GM18508 (cell line): ENCODE measurements around the gene TIMM50.
"Not testable (repeated sequence)": the region's sequence is repeated elsewhere in the genome, so short reads cannot be mapped to it uniquely, and the experiment has no call there.

ENCODE experiments used
- ATAC-seq: cut with Tn5 transposase; IDR thresholded peaks from one replicate; pipeline ENCODE4 v1.9.1; 2021; ENCODE audit warnings: moderate number of reproducible peaks; ENCODE audit not compliant: insufficient read depth, unreplicated experiment

Gene TIMM50

DNA sequence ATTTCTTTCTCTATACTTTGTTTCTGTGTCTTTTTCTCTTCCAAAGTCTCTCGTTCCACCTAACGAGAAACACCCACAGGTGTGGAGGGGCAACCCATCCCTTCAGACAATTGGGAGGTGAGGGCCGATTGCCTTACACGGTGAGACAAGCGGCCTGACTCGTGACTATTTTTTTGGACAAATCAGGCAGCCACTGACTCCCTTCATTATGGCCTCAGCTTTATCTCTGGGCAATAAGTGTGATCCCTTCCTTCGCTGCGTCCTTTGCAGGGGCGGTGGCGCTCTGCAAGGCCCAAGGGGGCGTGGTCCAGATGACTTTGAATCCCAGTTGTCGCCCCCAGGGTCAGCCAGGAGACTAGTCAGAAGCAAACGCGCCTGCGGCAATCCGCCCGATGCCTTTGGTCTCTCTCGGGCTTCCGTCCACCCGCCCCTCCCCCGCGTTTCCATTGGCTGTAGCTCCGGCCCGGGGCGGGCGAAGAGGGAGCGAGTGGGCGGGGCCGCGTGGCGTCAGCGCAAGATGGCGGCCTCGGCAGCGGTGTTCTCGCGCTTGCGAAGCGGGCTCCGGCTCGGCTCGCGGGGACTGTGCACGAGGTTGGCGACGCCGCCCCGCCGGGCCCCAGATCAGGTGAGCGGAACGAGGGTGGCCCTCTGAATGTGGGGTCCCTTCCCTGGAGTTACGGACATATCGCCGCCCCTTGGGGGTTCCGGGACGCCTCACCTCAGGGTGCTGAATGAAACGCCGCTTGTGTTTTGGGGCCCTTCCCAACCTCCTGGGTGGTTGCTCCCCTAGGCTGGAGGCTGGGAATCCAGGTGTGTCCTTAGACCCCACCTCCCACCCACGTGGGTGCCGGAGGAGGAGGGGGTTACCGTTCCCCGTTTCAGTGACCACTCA is at the start of gene TIMM50:
TSS of gene TIMM50 (plus strand) at position 502 of the 892 bp plus-strand sequence. CDS start at position 518, 16 bp downstream.
- no peak for ATAC-seq

- no peak for ATAC-seq
Measured at GRCh38 chr19:39432677-39433025, 48.0 kb upstream of the TIMM50 start.

- ATAC-seq, result no peak
Measured at GRCh38 chr19:39433480-39434079, 47.1 kb upstream of the TIMM50 start.

GRCh38 chr19:39434123-39435076 is 46.2 kb upstream of the TIMM50 start:
- no peak for ATAC-seq

DNA sequence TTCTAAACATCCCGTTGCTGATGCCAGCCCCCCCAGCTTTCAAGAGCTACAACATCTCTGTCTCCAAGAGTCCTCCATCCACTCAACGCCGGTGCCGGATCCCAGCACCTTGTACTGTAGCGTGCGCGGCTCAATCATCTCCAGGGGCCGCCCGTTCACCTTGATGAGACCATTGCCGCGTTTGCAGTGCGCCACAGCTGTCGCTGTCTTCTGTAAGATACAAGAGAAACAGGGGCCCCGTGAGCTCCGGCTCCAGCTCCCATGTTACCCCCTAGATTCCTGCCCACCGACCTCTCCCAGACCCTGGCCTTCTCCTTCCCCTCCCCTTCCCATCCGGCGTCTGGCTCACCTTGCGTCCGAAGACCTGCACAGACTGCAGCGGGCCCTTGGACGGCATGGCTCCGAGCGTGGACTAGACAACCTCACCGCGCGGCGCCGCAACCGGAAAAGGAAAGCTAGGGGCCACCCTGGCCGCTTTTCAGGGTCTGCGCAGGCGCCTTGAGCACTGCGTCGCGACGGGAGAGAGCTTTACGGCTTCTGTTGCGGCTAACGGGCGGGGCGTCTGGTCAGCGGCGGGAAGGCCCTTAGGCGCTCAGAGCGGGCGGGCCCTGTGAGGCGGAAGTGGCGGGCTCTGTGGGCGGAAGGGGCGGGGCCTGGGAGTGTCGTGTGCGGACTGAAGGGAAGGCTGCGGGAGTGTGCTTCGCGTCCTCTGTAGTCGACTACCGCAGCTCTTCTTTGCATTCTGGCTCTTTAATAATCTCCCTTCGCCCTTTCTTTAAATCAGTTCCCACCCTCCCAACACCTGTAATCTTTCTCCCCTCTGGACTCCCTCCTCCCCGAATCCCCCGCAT is 44.9 kb upstream of the TIMM50 start, which contains the start of gene RPS16:
TSS of gene RPS16 (minus strand) at position 451 of the 851 bp plus-strand sequence. CDS start at position 397, 54 bp downstream.
- peak; percentile 40 for ATAC-seq

DNA sequence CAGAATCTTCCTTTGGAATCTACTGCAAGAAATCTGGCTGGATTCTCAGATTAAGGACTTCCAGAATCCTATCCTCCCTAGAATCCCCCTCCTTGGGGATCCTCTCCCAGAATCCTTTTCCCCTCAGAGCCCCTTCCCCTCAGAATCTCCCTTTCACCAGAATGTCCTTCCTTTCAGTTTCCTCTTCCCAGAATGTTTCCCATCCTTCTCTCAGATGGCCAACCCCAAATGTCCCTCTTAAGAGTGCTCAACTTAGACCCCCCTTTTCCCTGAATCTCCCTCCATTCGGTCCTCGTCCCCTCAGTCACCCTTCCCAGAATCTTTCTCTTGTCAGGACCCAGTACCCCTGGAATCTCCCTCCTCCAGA is 44.3 kb upstream of the TIMM50 start:
- ATAC-seq, result peak; percentile 11

DNA sequence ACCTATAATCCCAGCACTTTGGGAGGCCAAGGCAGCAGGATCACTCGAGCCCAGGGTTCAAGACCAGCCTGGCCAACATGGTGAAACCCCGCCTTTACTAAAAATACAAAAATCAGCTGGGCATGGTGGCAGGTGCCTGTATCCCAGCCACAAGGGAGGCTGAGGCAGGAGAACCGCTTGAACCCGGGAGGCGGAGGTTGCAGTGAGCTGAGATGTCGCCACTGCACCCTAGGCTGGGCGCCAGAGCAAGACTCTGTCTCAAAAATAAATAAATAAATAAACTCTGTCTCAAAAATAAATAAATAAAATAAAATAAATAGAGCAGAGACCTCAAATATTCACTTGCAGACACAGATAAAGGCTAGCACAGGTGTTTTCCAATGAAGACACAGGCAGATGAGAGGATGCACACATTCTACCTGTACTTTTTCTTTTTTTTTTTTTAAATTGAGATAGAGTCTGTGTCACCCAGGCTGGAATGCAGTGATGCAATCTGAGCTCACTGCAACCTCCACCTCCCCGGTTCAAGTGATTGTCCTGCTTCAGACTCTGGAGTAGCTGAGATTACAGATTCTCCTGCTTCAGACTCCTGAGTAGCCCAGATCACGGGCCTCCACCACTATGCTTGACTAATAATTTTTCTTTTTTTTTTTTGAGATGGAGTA is 42.2 kb upstream of the TIMM50 start:
- ATAC-seq, result no peak

GRCh38 chr19:39444598-39445195 is 35.9 kb upstream of the TIMM50 start:
- no peak for ATAC-seq

DNA sequence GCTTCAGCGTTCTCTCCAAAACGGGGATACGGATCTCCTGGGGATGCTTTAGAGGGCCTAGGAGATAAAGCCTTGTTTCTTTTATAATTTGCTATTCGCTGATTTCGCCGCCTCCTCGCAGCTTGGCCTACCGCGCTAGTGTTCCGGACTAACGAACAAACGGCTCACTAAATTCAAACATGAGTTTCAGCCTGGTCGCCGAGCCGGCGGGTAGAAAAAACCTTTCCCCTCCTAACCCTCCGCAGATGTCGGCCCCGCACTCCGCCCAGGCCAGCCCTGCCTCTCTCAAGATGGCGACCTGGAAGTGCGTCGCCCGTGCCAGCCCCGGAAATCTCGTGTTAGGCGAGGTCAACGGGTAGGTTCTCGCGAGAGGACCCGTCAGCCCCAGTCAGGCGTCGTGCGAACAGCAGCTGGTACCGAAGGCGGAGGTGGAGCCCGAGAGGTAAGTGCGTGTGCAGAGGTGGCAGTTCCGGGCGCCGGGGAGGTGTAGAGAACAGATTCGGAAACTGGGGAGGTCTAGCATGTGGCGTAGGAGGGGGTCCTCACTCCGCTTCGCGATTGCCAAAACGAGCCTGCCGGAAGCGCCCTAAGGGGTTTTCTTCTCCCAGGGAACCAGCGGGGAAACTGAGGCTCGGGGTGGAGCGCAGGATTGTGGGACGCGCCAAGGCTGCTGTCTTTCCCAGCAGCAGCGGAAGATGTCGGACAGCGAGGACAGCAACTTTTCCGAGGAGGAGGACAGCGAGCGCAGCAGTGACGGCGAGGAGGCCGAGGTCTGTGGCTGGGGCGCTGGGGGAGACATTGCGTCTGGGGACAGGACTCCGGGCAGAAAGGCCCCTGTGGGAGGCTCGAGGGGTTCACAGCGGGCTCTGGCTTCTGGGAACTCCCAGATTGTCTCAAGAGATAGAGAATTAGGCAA is 35.2 kb upstream of the TIMM50 start, which contains the start of gene SUPT5H:
TSS of gene SUPT5H (plus strand) at position 387 of the 916 bp plus-strand sequence. CDS start at position 696, 309 bp downstream.
- no peak for ATAC-seq

DNA sequence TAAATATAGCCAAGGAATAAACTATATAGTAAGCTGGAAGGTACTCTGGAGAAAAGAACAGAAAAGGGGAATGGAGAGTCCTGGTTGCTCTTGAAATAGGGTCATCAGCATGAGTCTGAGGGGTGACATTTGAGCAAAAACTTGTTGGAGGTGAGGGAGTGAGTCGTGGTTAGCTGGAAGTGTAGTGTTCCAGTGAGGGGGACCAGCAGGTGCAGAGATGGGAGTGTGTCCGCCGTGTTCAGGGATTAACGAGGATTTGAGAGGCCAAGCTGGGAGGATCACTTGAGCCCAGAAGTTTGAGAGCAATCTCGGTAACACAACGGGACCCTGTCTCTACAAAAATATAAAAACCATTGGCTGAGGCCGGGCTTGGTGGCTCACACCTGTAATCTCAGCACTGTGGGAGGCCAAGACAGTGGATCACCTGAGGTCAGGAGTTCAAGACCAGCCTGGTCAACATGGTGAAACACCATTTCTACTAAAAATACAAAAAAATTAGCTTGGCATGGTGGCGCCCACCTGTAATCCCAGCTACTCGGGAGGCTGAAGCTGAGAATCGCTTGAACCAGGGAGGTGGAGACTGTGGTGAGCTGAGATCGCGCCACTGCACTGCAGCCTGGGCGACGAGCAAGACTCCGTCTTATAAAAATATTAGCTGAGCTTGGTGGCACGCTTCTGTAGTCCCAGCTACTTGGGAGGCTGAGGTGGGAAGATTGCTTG is 34.1 kb upstream of the TIMM50 start:
- ATAC-seq, result no peak

GRCh38 chr19:39448271-39448670 is 32.4 kb upstream of the TIMM50 start:
- no peak for ATAC-seq

DNA sequence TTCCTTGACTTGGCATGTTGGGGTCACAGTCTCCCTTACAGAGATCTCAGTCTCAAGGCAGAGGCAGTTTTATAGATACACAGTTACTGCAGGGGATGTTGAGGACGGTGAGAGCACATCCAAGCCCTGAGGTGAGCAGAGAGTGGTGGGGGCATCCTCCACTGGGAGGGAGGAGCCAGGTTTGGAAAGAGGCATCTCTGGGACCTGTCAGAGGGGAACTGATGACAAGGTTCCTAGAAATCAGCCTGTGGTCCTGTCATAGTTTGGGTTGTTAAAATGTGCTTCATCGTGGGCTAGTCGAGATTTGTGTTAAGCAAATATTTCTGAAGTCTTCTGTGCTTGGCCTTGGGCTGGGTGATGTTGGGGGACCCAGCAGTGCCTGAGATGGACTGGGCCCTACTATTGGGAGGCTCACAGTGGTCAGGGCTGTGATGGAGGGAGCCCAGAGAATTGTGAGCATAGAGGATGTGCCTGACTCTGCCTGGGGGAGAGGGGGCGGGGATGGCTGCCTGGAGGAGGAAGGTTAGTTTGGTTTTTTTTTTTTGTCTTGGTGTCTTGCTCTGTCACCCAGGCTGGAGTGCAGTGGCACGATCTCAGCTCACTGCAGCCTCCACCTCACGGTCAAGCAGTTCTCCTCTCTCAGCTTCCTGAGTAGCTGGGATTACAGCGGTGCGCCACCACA is 31.4 kb upstream of the TIMM50 start:
- ATAC-seq, result no peak

DNA sequence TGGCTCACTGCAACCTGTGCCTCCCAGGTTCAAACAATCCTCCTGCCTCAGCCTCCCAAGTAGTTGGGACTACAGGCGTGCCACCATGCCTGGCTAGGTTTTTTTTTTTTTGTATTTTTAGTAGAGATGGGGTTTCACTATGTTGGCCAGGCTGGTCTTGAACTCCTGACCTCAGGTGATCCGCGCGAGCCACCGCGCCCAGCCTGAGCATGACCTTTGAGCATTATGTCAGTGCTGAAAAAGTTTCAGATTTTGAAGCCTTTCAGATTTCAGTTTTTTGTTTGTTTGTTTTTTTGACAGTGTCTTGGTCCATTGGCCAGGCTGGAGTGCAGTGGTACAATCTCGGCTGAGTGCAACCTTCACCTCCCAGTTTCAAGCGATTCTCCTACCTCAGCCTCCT is 29.4 kb upstream of the TIMM50 start:
- ATAC-seq, result not testable (repeated sequence)

- no peak for ATAC-seq
Measured at GRCh38 chr19:39463403-39463802, 17.2 kb upstream of the TIMM50 start.

GRCh38 chr19:39465956-39466747 is 14.5 kb upstream of the TIMM50 start:
- no peak for ATAC-seq

GRCh38 chr19:39467941-39468340 is 12.7 kb upstream of the TIMM50 start:
- no peak for ATAC-seq
